ENCODE results near the gene FKBP1B.
"Not testable (repeated sequence)": the region's sequence is repeated elsewhere in the genome, so short reads cannot be mapped to it uniquely, and the experiment has no call there.

Gene FKBP1B

DNA sequence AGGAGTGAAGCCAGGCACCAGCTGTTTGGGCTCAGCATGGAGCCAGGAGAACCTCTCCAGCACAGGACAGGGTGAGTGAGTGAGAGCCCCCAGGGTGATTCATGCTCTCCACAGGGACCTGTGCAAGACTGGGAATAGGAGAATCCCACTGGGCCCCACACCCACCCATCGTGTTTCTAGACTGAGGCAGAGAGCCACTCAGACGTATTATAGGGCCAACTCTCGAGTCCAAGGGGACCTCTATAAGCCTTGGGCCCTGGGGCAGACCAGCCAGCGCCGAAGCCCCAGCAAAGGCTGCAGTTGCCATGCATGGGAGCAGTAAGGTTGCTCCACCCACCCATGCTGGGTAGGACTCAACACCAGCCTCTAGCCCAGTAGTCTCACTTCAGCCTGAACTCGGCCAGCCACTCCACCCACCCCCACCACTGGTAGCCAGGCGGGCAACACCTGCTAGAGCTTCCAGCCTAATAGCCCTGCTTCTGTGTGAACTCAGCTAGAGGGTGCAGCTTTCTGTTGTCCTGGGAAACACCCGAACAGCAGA lies 54.6 kb downstream of the FKBP1B start:
- DNase-seq (ENCODE audit: low read depth): no peak

DNA sequence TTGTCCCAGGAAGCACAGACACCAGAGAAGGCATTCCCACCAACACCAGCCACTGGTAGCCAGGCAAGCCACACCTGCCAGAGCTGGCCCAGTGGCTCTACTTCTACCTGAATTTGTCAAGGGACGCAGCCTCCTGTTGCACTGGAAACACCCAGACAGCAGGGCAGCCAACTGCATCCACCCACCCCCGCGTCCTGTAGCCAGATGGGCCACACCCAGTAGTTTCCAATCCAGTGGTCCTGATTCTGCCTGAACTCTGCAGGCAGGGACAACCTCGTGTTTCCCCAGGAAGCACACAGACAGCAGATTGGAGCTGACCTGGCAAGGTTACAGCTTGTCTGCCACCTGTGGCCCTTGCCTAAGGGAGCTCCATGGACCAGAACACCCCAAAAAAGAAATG lies 55.4 kb downstream of the FKBP1B start:
- no peak for DNase-seq (ENCODE audit: low read depth)

DNA sequence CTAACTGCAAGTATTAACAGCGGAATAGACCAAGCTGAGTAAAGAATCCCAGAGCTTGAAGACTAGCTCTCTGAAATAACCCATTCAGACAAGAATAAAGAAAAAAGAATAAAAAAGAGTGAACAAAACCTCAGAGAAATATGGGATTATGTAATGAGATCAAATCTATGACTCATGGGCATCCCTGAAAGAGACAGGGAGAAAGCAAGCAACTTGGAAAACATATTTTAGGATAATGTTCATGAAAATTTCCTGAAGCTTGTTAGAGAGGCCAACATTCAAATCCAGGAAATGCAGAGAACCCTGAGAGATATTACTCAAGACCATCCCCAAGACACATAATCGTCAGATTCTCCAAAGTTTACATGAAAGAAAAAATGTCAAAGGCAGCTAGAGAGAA lies 56.3 kb downstream of the FKBP1B start:
- DNase-seq (ENCODE audit: low read depth): no peak

DNA sequence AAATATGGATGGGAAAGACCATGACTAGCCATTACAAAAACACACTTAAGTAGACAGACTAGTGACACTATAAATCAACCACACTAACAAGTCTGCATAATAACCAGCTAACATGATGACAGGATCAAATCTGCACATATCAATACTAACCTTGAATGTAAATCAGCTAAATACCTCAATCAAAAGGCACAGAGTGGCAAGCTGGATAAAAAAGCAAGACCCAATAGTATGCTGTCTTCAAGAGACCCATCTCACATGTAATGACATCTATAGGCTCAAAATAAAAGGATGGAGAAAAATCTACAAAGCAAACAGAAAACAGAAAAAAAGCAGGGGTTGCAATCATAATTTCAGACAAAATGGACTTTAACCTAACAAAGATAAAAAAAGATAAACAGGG lies 57.2 kb downstream of the FKBP1B start:
- DNase-seq (ENCODE audit: low read depth): no peak

DNA sequence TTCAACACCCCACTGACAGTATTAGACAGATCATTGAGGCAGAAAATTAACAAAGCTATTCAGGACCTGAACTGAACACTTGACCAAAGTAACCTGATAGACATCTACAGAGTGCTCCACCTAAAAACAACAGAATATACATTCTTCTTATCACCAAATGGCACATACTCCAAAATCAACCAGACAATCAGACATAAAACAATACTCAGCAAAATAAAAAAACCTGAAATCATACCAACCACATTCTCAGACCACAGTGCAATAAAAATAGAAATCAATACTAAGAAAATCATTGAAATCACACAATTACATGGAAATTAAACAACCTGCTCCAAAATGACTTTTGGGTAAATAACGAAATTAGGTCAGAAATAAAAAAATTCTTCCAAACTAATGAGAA lies 57.8 kb downstream of the FKBP1B start:
- DNase-seq (ENCODE audit: low read depth): no peak

DNA sequence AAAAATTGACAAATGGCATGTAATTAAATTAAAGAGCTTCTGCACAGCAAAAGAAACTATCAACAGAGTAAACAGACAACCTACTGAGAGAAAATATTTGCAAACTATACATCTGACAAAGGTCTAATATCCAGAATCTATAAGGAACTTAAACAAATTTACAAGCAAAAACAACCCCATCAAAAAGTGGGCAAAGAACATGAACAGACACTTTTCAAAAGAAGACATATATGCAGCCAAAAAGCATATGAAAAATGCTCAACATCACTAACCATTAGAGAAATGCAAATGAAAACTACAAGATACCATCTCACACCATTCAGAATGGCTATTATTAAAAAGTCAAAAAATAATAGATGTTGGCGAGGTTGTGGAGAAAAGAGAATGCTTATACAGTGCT lies 59.9 kb downstream of the FKBP1B start:
- DNase-seq (ENCODE audit: low read depth): not testable (repeated sequence)

DNA sequence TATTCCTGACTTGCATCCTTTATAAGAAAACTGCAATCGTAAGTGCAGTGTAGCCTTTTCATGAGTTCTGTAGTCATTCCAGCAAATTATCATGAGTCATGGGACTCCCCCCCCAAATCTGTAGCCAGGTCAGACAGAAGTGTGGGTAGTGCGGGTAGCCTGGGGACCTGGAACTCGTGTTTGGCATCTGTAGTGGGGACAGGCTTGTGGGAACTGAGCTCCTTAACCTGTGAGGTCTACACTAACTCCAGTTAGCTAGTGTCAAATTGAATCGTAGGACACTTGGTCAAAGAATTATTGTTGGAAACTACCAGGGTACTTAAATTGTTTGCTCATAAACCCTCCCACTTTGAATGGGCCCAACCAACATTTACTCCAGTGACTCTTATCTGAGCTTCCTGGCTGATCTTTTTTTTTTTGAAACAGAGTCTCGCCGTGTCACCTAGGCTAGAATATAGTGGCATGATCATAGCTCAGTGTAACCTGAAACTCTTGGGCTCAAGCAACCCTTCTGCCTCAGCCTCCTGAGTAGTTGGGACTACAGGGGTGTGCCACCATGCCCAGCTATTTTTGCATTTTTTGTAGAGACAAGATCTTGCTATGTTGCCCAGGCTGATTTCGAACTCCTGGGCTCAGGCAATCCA lies 61.2 kb downstream of the FKBP1B start:
- DNase-seq (ENCODE audit: low read depth): no peak

DNA sequence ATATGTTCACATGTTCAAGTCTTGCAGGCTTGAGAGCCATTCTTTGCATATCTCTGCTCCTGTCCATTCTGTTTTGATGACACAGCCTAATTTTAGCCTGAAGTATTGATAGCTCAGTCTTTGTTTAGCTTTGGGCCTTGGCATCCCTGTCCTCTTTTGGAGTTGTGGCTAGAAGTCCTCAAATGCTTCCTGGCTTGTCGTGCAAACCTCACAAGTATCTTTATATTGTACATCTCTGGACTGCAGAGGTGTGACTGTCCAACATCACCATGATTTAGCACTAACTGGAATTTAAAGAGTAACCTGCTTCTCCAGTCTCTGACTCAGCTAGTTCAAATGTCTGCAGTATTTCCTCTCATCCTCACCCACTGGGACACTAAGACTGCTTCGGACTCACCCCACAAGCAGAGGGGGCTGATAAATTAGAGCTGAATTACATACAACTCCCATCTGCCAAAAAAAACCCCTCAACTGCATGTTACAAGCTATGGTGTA lies 61.9 kb downstream of the FKBP1B start:
- DNase-seq (ENCODE audit: low read depth): no peak

Measured in activated T-helper 9 cell treated with anti-CD3 and anti-CD28 coated beads, Interleukin-2, amount 50 U/mL, for 16 hours (primary cell).